ENCODE results near the gene EAF2.

DNA sequence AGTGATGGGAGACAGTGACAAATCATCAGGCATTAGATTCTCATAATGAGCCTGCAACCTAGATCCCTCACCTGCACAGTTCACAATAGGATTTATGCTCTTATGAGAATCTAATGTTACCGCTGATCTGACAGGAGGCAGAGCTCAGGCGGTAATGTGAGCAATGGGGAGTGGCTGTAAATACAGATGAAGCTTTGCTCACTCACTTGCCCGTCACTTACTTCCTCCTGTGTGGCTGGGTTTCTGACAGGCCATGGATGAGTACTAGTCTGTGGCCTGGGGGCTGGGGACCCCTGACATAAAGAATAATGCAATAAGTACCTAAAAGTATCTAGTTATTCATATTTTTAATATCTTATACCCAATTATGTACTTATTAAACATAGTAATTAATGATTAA, 15.8 kb upstream of the EAF2 start:
- TF ChIP-seq POLR2A (IDR thresholded peaks at IDR 0.05): no peak
- TF ChIP-seq, protein P1, sequence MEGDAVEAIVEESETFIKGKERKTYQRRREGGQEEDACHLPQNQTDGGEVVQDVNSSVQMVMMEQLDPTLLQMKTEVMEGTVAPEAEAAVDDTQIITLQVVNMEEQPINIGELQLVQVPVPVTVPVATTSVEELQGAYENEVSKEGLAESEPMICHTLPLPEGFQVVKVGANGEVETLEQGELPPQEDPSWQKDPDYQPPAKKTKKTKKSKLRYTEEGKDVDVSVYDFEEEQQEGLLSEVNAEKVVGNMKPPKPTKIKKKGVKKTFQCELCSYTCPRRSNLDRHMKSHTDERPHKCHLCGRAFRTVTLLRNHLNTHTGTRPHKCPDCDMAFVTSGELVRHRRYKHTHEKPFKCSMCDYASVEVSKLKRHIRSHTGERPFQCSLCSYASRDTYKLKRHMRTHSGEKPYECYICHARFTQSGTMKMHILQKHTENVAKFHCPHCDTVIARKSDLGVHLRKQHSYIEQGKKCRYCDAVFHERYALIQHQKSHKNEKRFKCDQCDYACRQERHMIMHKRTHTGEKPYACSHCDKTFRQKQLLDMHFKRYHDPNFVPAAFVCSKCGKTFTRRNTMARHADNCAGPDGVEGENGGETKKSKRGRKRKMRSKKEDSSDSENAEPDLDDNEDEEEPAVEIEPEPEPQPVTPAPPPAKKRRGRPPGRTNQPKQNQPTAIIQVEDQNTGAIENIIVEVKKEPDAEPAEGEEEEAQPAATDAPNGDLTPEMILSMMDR (IDR thresholded peaks at IDR 0.05): no peak

Measured in lower leg skin (tissue), 3 donors.